ENCODE results near the gene CRKL. TPM values are rescaled to one million over a fixed set of nuclear protein-coding genes. Genes with fewer than 3 reads are reported as not detected.

The CRKL gene
- total RNA-seq, 1 experiment from 2014 or later: 82.7 TPM

GRCh38 chr22:20959578-20960461 is 42.6 kb downstream of the CRKL start:
- no peaks in the 10 kb centered on the region for H3K36me3 ChIP-seq (ENCODE audit: control insufficient read depth, insufficient read depth, low read length)
- H3K4me1 Mint-ChIP-seq (ENCODE audit: low read depth, unreplicated experiment): no peaks in the 10 kb centered on the region
- no peaks in the 10 kb centered on the region for H3K9me3 Mint-ChIP-seq (ENCODE audit: unreplicated experiment)
- no peak overlapping the region for H3K4me3 ChIP-seq (ENCODE audit: low read depth, low read length)
- no peaks in the 10 kb centered on the region for H3K27me3 Mint-ChIP-seq (ENCODE audit: insufficient read depth, unreplicated experiment)
- no TSS peak for BruUV-seq (replicated peaks)
- no peaks in the 10 kb centered on the region for H3K9me3 ChIP-seq
- ChIA-PET POLR2A (no interaction called here), CTCF (no interaction called here)
- H3K36me3 Mint-ChIP-seq (ENCODE audit: insufficient read depth, unreplicated experiment): peaks cover 24% of the 10 kb centered on the region
- no peaks in the 10 kb centered on the region for H3K27me3 ChIP-seq (replicated peaks; ENCODE audit: control insufficient read depth, insufficient read depth, low read length)
- peaks cover 18% of the 10 kb centered on the region for H3K4me1 ChIP-seq
- no peak overlapping the region for H3K4me3 Mint-ChIP-seq (ENCODE audit: unreplicated experiment)
- DNase-seq: no peak
- intact Hi-C loops (cut with micrococcal nuclease; ENCODE audit: unreplicated experiment): no loop called here
- TF ChIP-seq CTCF (IDR thresholded peaks at IDR 0.05; ENCODE audit: insufficient read depth in 1 of 2, low read depth in 1 of 2, low read length in 1 of 2, severe bottlenecking in 1 of 2, unreplicated experiment in 1 of 2): no peak
- no peak overlapping the region for H3K27ac Mint-ChIP-seq (ENCODE audit: unreplicated experiment)

DNA sequence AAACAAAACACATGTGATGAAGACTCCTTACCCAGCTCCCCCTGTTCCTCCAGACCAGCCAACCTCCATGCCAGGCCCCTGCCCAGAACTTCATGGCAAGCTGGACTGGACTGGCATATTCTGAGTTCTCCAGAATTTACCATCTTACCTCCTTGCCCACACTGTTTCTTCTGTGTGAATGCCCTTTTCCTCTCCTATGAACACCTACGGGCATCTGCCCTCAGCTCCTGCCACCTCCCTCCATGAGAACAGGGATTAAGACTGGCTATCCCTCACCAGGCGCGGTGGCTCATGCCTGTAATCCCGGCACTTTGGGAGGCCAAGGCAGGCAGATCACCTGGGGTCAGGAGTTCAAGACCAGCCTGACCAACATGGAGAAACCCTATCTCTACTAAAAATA is 43.4 kb downstream of the CRKL start:
- TF ChIP-seq CTCF (IDR thresholded peaks at IDR 0.05; ENCODE audit: insufficient read depth in 1 of 2, low read depth in 1 of 2, low read length in 1 of 2, severe bottlenecking in 1 of 2, unreplicated experiment in 1 of 2): no peak
- Mint-ChIP-seq H3K27me3 (ENCODE audit: insufficient read depth, unreplicated experiment) (no peaks in the 10 kb centered on the region), H3K36me3 (ENCODE audit: insufficient read depth, unreplicated experiment) (peaks cover 24% of the 10 kb centered on the region), H3K9me3 (ENCODE audit: unreplicated experiment) (no peaks in the 10 kb centered on the region), H3K4me1 (ENCODE audit: low read depth, unreplicated experiment) (no peaks in the 10 kb centered on the region), H3K4me3 (ENCODE audit: unreplicated experiment) (no peak overlapping the region), H3K27ac (ENCODE audit: unreplicated experiment) (no peak overlapping the region)
- CTCF ChIA-PET: interaction anchor here (1.8 kb wide), 1 partner anchor 8 kb away, joined by 3 read pairs; no protein-coding TSS in a partner anchor
- H3K9me3 ChIP-seq: no peaks in the 10 kb centered on the region
- no peak overlapping the region for H3K4me3 ChIP-seq (ENCODE audit: low read depth, low read length)
- POLR2A ChIA-PET: no interaction called here
- no peaks in the 10 kb centered on the region for H3K27me3 ChIP-seq (replicated peaks; ENCODE audit: control insufficient read depth, insufficient read depth, low read length)
- intact Hi-C loops (cut with micrococcal nuclease; ENCODE audit: unreplicated experiment): no loop called here
- no peaks in the 10 kb centered on the region for H3K36me3 ChIP-seq (ENCODE audit: control insufficient read depth, insufficient read depth, low read length)
- peaks cover 17% of the 10 kb centered on the region for H3K4me1 ChIP-seq
- BruUV-seq (replicated peaks): no TSS peak
- no peak for DNase-seq

DNA sequence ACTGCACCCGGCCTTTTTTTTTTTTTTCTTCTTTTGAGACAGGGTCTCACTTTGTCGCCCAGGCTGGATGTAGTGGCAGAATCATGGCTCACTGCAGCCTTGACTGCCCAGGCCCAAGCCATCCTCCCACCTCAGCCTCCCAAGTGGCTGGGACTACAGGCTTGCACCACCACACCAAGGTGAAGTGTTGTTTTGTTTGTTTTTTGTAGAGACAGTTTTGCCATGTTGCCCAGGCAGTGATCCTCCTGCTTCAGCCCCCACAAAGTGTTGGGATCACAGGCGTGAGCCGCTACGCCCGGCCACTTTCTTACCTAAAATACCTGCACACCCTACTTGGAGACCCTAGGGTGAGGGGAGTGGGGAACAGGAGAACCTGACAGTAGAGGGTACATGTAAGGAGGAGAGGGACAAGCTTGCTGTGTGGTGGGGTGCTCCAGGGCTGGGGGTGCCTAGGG is 45.3 kb downstream of the CRKL start:
- intact Hi-C loops (cut with micrococcal nuclease; ENCODE audit: unreplicated experiment): no loop called here
- Mint-ChIP-seq H3K4me3 (ENCODE audit: unreplicated experiment) (no peak overlapping the region), H3K27me3 (ENCODE audit: insufficient read depth, unreplicated experiment) (no peaks in the 10 kb centered on the region), H3K27ac (ENCODE audit: unreplicated experiment) (no peak overlapping the region), H3K36me3 (ENCODE audit: insufficient read depth, unreplicated experiment) (peaks cover 8% of the 10 kb centered on the region), H3K9me3 (ENCODE audit: unreplicated experiment) (no peaks in the 10 kb centered on the region), H3K4me1 (ENCODE audit: low read depth, unreplicated experiment) (no peaks in the 10 kb centered on the region)
- no peaks in the 10 kb centered on the region for H3K9me3 ChIP-seq
- H3K36me3 ChIP-seq (ENCODE audit: control insufficient read depth, insufficient read depth, low read length): no peaks in the 10 kb centered on the region
- no peak for TF ChIP-seq CTCF (IDR thresholded peaks at IDR 0.05; ENCODE audit: insufficient read depth in 1 of 2, low read depth in 1 of 2, low read length in 1 of 2, severe bottlenecking in 1 of 2, unreplicated experiment in 1 of 2)
- ChIA-PET POLR2A (interaction anchor here (0.7 kb wide), 1 partner anchor 20 kb away, joined by 11 read pairs; no protein-coding TSS in a partner anchor), CTCF (interaction anchor here (1.8 kb wide), 1 partner anchor 10 kb away, joined by 3 read pairs; no protein-coding TSS in a partner anchor)
- 0 out of 2 replicates have a peak, but pooled peaks cover 5% of the 10 kb centered on the region for H3K4me1 ChIP-seq
- no peak for DNase-seq
- no TSS peak for BruUV-seq (replicated peaks)
- no peaks in the 10 kb centered on the region for H3K27me3 ChIP-seq (replicated peaks; ENCODE audit: control insufficient read depth, insufficient read depth, low read length)
- no peak overlapping the region for H3K4me3 ChIP-seq (ENCODE audit: low read depth, low read length)
